H9 (cell line): ENCODE measurements around the gene HEATR5B. TPM values are rescaled to one million over a fixed set of nuclear protein-coding genes. Genes with fewer than 3 reads are reported as not detected.

Experiments
- DNase-seq: peaks from one replicate; pipeline ENCODE4 v3.0.0-alpha.2; 2017
- H2AFZ ChIP-seq: one replicate; pipeline ENCODE4 v1.6.1; 2013; ENCODE audit warnings: mild to moderate bottlenecking, low read length, control low read depth, moderate library complexity
- H2AK5ac ChIP-seq: 2 replicates; pipeline ENCODE4 v1.6.1; 2013; ENCODE audit warnings: low read length, control low read depth, mixed read lengths; ENCODE audit not compliant: insufficient read length
- H2BK120ac ChIP-seq: one replicate; pipeline ENCODE4 v1.6.1; 2013; ENCODE audit warnings: low read depth, mild to moderate bottlenecking, low read length, control low read depth, inconsistent platforms; ENCODE audit not compliant: poor library complexity, severe bottlenecking
- H2BK12ac ChIP-seq: 2 replicates; pipeline ENCODE4 v1.6.1; 2013; ENCODE audit warnings: low read length, control low read depth, mixed read lengths, low read depth; ENCODE audit not compliant: insufficient read length
- H2BK15ac ChIP-seq: 2 replicates; pipeline ENCODE4 v1.6.1; 2013; ENCODE audit warnings: low read depth, low read length, control low read depth
- H2BK20ac ChIP-seq: one replicate; pipeline ENCODE4 v1.6.1; 2013; ENCODE audit warnings: low read depth, mild to moderate bottlenecking, low read length, control low read depth, inconsistent platforms; ENCODE audit not compliant: poor library complexity, severe bottlenecking
- H2BK5ac ChIP-seq: 2 replicates; pipeline ENCODE4 v1.6.1; 2013; ENCODE audit warnings: low read length, control low read depth, mixed read lengths; ENCODE audit not compliant: insufficient read length
- H3K14ac ChIP-seq: 2 replicates; pipeline ENCODE4 v1.6.1; 2013; ENCODE audit warnings: low read length, control low read depth; ENCODE audit not compliant: insufficient read depth
- H3K18ac ChIP-seq: 2 replicates; pipeline ENCODE4 v1.6.1; 2013; ENCODE audit warnings: low read depth, mild to moderate bottlenecking, mixed read lengths, low read length, control low read depth; ENCODE audit not compliant: insufficient read length
- H3K23ac ChIP-seq: 2 replicates; pipeline ENCODE4 v1.6.1; 2013; ENCODE audit warnings: low read length, control low read depth, mixed read lengths, low read depth; ENCODE audit not compliant: insufficient read length
- H3K23me2 ChIP-seq: 2 replicates; pipeline ENCODE4 v1.6.1; 2013; ENCODE audit warnings: low read depth, mild to moderate bottlenecking, mixed read lengths, low read length, control low read depth; ENCODE audit not compliant: insufficient read length, poor library complexity, severe bottlenecking
- H3K27ac ChIP-seq: 2 replicates; pipeline ENCODE4 v1.5.1; 2013; ENCODE audit warnings: low read length, control low read depth, mixed read lengths, low read depth; ENCODE audit not compliant: insufficient read length
- H3K27me3 ChIP-seq: 2 replicates; pipeline ENCODE4 v1.6.1; 2013; ENCODE audit warnings: low read length, control low read depth, inconsistent platforms; ENCODE audit not compliant: insufficient read depth
- H3K4ac ChIP-seq: 2 replicates; pipeline ENCODE4 v1.6.1; 2013; ENCODE audit warnings: low read depth, mild to moderate bottlenecking, control low read depth, inconsistent platforms, low read length, moderate library complexity
- H3K4me1 ChIP-seq: 2 replicates; pipeline ENCODE4 v1.6.1; 2013; ENCODE audit warnings: low read length, control low read depth, inconsistent platforms; ENCODE audit not compliant: insufficient read depth
- H3K4me2 ChIP-seq: 2 replicates; pipeline ENCODE4 v1.6.1; 2013; ENCODE audit warnings: low read length, control low read depth, mixed read lengths; ENCODE audit not compliant: insufficient read length, insufficient read depth
- H3K56ac ChIP-seq: 2 replicates; pipeline ENCODE4 v1.6.1; 2013; ENCODE audit warnings: low read depth, mild to moderate bottlenecking, mixed read lengths, low read length, control low read depth; ENCODE audit not compliant: insufficient read length
- H3K79me1 ChIP-seq: 2 replicates; pipeline ENCODE4 v1.6.1; 2013; ENCODE audit warnings: low read depth, mild to moderate bottlenecking, moderate library complexity, low read length, control low read depth, inconsistent platforms; ENCODE audit not compliant: insufficient read depth, poor library complexity, severe bottlenecking
- H3K79me2 ChIP-seq: 2 replicates; pipeline ENCODE4 v1.6.1; 2013; ENCODE audit warnings: low read length, control low read depth, inconsistent platforms; ENCODE audit not compliant: insufficient read depth
- H3K9ac ChIP-seq: 2 replicates; pipeline ENCODE4 v1.6.1; 2013; ENCODE audit warnings: low read length, control low read depth, mixed read lengths; ENCODE audit not compliant: insufficient read length; ENCODE audit errors: extremely low read depth
- H3K9me3 ChIP-seq: one replicate; pipeline ENCODE4 v1.6.1; 2013; ENCODE audit warnings: low read depth, low read length, inconsistent platforms; ENCODE audit not compliant: control insufficient read depth
- H3T11ph ChIP-seq: one replicate; pipeline ENCODE4 v1.6.1; 2013; ENCODE audit warnings: mild to moderate bottlenecking, low read length, control low read depth, inconsistent platforms
- H4K20me1 ChIP-seq: one replicate; pipeline ENCODE4 v1.6.1; 2013; ENCODE audit not compliant: control insufficient read depth, insufficient read length, insufficient read depth
- H4K5ac ChIP-seq: 2 replicates; pipeline ENCODE4 v1.6.1; 2013; ENCODE audit warnings: low read depth, mild to moderate bottlenecking, mixed read lengths, low read length, control low read depth; ENCODE audit not compliant: insufficient read length
- H4K8ac ChIP-seq: replicated peaks from 2 replicates; pipeline ENCODE4 v1.6.1; 2013; ENCODE audit warnings: low read length, control low read depth, mixed read lengths, low read depth; ENCODE audit not compliant: insufficient read length
- H4K91ac ChIP-seq: 2 replicates; pipeline ENCODE4 v1.6.1; 2013; ENCODE audit warnings: low read depth, mild to moderate bottlenecking, moderate library complexity, mixed read lengths, low read length, control low read depth; ENCODE audit not compliant: insufficient read length
- H3K27ac Mint-ChIP-seq, 3 experiments: 2 replicates in 2 of 3; 3 replicates in 1 of 3; pipeline ENCODE4 v1.8.0; 2020 to 2021; ENCODE audit warnings: mixed read lengths in 3 of 3, mild to moderate bottlenecking in 1 of 3, moderate library complexity in 1 of 3
- H3K27me3 Mint-ChIP-seq: 2 replicates; pipeline ENCODE4 v1.8.0; 2021; ENCODE audit warnings: low read depth, mild to moderate bottlenecking, moderate library complexity, mixed read lengths
- H3K36me3 Mint-ChIP-seq, 3 experiments: 2 replicates in 2 of 3; 3 replicates in 1 of 3; pipeline ENCODE4 v1.8.0; 2020 to 2021; ENCODE audit warnings: low read depth in 3 of 3, mixed read lengths in 3 of 3; ENCODE audit not compliant: insufficient read depth in 1 of 3
- H3K4me1 Mint-ChIP-seq, 2 experiments: 2 replicates each; pipeline ENCODE4 v1.8.0; 2020; ENCODE audit warnings: mixed read lengths in 2 of 2
- H3K4me3 Mint-ChIP-seq, 2 experiments: 2 replicates in 1 of 2; 3 replicates in 1 of 2; pipeline ENCODE4 v1.8.0; 2020 to 2021; ENCODE audit warnings: mild to moderate bottlenecking in 2 of 2, mixed read lengths in 2 of 2, moderate library complexity in 1 of 2
- H3K9me3 Mint-ChIP-seq, 2 experiments: 2 replicates in 1 of 2; 3 replicates in 1 of 2; pipeline ENCODE4 v1.8.0; 2020; ENCODE audit warnings: mild to moderate bottlenecking in 2 of 2, mixed read lengths in 2 of 2, moderate library complexity in 1 of 2
- CTCF ChIP-seq: fragments of 200-600 bp; sonication (generic); conservative IDR thresholded peaks from 3 replicates; pipeline ENCODE4 v1.8.0; 2021; ENCODE audit warnings: antibody characterized with exemption, mild to moderate bottlenecking
- WGBS: extraction: QIAGEN DNeasy Blood & Tissue Kit; methylation state at CpG from one replicate; pipeline ENCODE4 v1.1.7; 2013; ENCODE audit warnings: missing lambda C conversion rate, low lambda C conversion rate, mixed read lengths; ENCODE audit not compliant: insufficient read length; ENCODE audit errors: extremely low coverage; 5-methylcytosine and 5-hydroxymethylcytosine counted together
- total RNA-seq: library from RNA; stranded (reverse); gene quantifications from 2 replicates; pipeline ENCODE4 v1.2.1, GENCODE V29; 2021

HEATR5B gene
- total RNA-seq, 1 experiment from 2014 or later, result 14.0 TPM

GRCh38 chr2:36954977-36955607, 129.1 kb downstream of the HEATR5B start:
- H3K4ac ChIP-seq, result no peak overlapping the region
- no peak for DNase-seq
- H3K27me3 ChIP-seq, result no peaks in the 10 kb centered on the region
- no peak overlapping the region for H3K14ac ChIP-seq
- Mint-ChIP-seq H3K4me1 (peaks cover 50 to 58% of the 10 kb centered on the region in 2 experiments), H3K9me3 (no peaks in the 10 kb centered on the region), H3K4me3 (no peak overlapping the region), H3K27ac (peak overlapping the region in 2 of 3 experiments; percentile 12 to 29; a peak in 3 of 7 replicates), H3K36me3 (peaks cover 0 to 8% (median 0%) of the 10 kb centered on the region in 3 experiments; a peak in 2 of 7 replicates), H3K27me3 (no peaks in the 10 kb centered on the region)
- H3K23me2 ChIP-seq, result no peaks in the 10 kb centered on the region
- H2BK12ac ChIP-seq, result no peak overlapping the region
- H3K18ac ChIP-seq, result no peak overlapping the region
- no peaks in the 10 kb centered on the region for H3K79me1 ChIP-seq
- 100% methylated on average over 1 of the region's 6 CpGs for WGBS
- no peak overlapping the region for H4K8ac ChIP-seq
- H3K4me1 ChIP-seq, result peaks cover 6% of the 10 kb centered on the region
- H3K79me2 ChIP-seq, result peaks cover 5% of the 10 kb centered on the region; the same call in 1 of the 2 replicates
- no peak overlapping the region for H2BK5ac ChIP-seq
- H3K23ac ChIP-seq, result no peak overlapping the region
- no peak for TF ChIP-seq CTCF
- no peak overlapping the region for H2BK120ac ChIP-seq
- no peak overlapping the region for H4K91ac ChIP-seq
- H3K27ac ChIP-seq, result no peak overlapping the region
- no peak overlapping the region for H2BK20ac ChIP-seq
- no peak overlapping the region for H2AK5ac ChIP-seq
- no peak overlapping the region for H2AFZ ChIP-seq
- H3K56ac ChIP-seq, result no peak overlapping the region
- no peak overlapping the region for H3T11ph ChIP-seq
- H3K9me3 ChIP-seq, result no peaks in the 10 kb centered on the region
- H3K9ac ChIP-seq, result no peak overlapping the region
- no peaks in the 10 kb centered on the region for H4K20me1 ChIP-seq
- no peak overlapping the region for H2BK15ac ChIP-seq
- no peak overlapping the region for H4K5ac ChIP-seq
- H3K4me2 ChIP-seq, result no peak overlapping the region
